Stimulated activated CD8-positive, alpha-beta memory T cell treated with anti-CD3 and anti-CD28 coated beads, Interleukin-15, amount 100 ng/mL, for 1 hour (primary cell): ENCODE results near the gene CC2D1A.
"Not testable (repeated sequence)": the region's sequence is repeated elsewhere in the genome, so short reads cannot be mapped to it uniquely, and the experiment has no call there.

Experiments
- DNase-seq: peaks from one replicate; pipeline ENCODE4 v3.0.0-alpha.2; 2020; ENCODE audit warnings: low read depth

CC2D1A gene

GRCh38 chr19:13908674-13909073, 2.7 kb downstream of the CC2D1A start:
- no peak for DNase-seq

GRCh38 chr19:13909430-13909829, 3.4 kb downstream of the CC2D1A start:
- DNase-seq = no peak

GRCh38 chr19:13913352-13913751, 7.4 kb downstream of the CC2D1A start:
- no peak for DNase-seq

GRCh38 chr19:13914777-13915176, 8.8 kb downstream of the CC2D1A start:
- DNase-seq = no peak

- DNase-seq = no peak
Measured at GRCh38 chr19:13917888-13918406, 11.9 kb downstream of the CC2D1A start.

- no peak for DNase-seq
Measured at GRCh38 chr19:13918726-13919411, 12.9 kb downstream of the CC2D1A start.

- no peak for DNase-seq
Measured at GRCh38 chr19:13920524-13920923, 14.5 kb downstream of the CC2D1A start.

- no peak for DNase-seq
Measured at GRCh38 chr19:13920940-13921747, 15.1 kb downstream of the CC2D1A start.

GRCh38 chr19:13922118-13922517, 16.1 kb downstream of the CC2D1A start:
- not testable (repeated sequence) for DNase-seq

GRCh38 chr19:13923194-13923987, 17.4 kb downstream of the CC2D1A start:
- DNase-seq = no peak

GRCh38 chr19:13926010-13926409, 20.0 kb downstream of the CC2D1A start:
- DNase-seq = no peak

GRCh38 chr19:13926715-13927114, 20.7 kb downstream of the CC2D1A start:
- DNase-seq = no peak

- DNase-seq = no peak
Measured at GRCh38 chr19:13929340-13929739, 23.3 kb downstream of the CC2D1A start.

- no peak for DNase-seq
Measured at GRCh38 chr19:13929956-13930355, 24.0 kb downstream of the CC2D1A start.

- DNase-seq = no peak
Measured at GRCh38 chr19:13930402-13930801, 24.4 kb downstream of the CC2D1A start.

GRCh38 chr19:13931391-13932148, 25.6 kb downstream of the CC2D1A start:
- DNase-seq = no peak

GRCh38 chr19:13932149-13932637, 26.2 kb downstream of the CC2D1A start:
- DNase-seq = no peak

- DNase-seq = no peak
Measured at GRCh38 chr19:13932911-13933393, 27.0 kb downstream of the CC2D1A start.

- DNase-seq = no peak
Measured at GRCh38 chr19:13934785-13935109, 28.7 kb downstream of the CC2D1A start.

GRCh38 chr19:13935765-13936510, 29.9 kb downstream of the CC2D1A start:
- no peak for DNase-seq
